Fibroblast of lung (primary cell): ENCODE data around the gene HIPK2.

Experiments
- CTCF ChIP-seq, 2 donors: IDR thresholded peaks in 1 of 2; conservative IDR thresholded peaks in 1 of 2; 1 replicate in 1 of 2; 2 replicates in 1 of 2; pipeline ENCODE4 v1.5.1; 2011 to 2012; ENCODE audit warnings: low read length in 2 of 2, control low read depth in 1 of 2, inconsistent platforms in 1 of 2, low read depth in 1 of 2, mild to moderate bottlenecking in 1 of 2
- EZH2 ChIP-seq: IDR thresholded peaks from 2 replicates; pipeline ENCODE4 v1.5.1; 2012; ENCODE audit warnings: low read length, control low read depth, mild to moderate bottlenecking; ENCODE audit errors: missing control alignments

- TF ChIP-seq CTCF (conservative IDR thresholded peaks at IDR 0.05 in 1 of 2, IDR thresholded peaks at IDR 0.05 in 1 of 2; ENCODE audit: low read depth in 1 of 2, low read length in 2 of 2), result no peak
- no peak for TF ChIP-seq EZH2
Measured at GRCh38 chr7:139594911-139595476, 182.8 kb downstream of the HIPK2 start.
